Neutrophil (primary cell): Measurements from ENCODE around the gene SLC4A4.

ENCODE experiments used
- H3K27ac ChIP-seq: fragments of 200-600 bp; sonication (generic); 2 replicates; pipeline ENCODE4 v1.5.1; 2016; ENCODE audit warnings: mild to moderate bottlenecking, moderate library complexity
- H3K27me3 ChIP-seq: fragments of 200-600 bp; sonication (generic); 2 replicates; pipeline ENCODE4 v1.6.0; 2016; ENCODE audit warnings: mild to moderate bottlenecking
- H3K36me3 ChIP-seq: fragments of 200-600 bp; sonication (generic); 2 replicates; pipeline ENCODE4 v1.5.1; 2017
- H3K4me1 ChIP-seq, 2 experiments: fragments of 200-600 bp in 1 of 2; sonication (generic) in 1 of 2; 1 replicate in 1 of 2; 2 replicates in 1 of 2; pipeline versions ENCODE4 v1.5.1 to v1.6.1; 2013 to 2016; ENCODE audit warnings: low read depth in 1 of 2, low read length in 1 of 2, mild to moderate bottlenecking in 1 of 2, moderate library complexity in 1 of 2; ENCODE audit not compliant: control insufficient read depth in 1 of 2, insufficient read depth in 1 of 2
- H3K4me3 ChIP-seq, 2 experiments: fragments of 200-600 bp in 1 of 2; sonication (generic) in 1 of 2; 1 replicate in 1 of 2; 2 replicates in 1 of 2; pipeline ENCODE4 v1.5.1; 2013 to 2016; ENCODE audit warnings: low read depth in 1 of 2, low read length in 1 of 2, mild to moderate bottlenecking in 1 of 2, moderate library complexity in 1 of 2
- H3K9me3 ChIP-seq: fragments of 200-600 bp; sonication (generic); 2 replicates; pipeline ENCODE4 v1.5.1; 2016
- CTCF ChIP-seq: fragments of 200-600 bp; sonication (generic); IDR thresholded peaks from 2 replicates; pipeline ENCODE4 v1.5.1; 2016; ENCODE audit warnings: antibody characterized with exemption

Gene SLC4A4

GRCh38 chr4:71533121-71533520, 194.3 kb downstream of the SLC4A4 start:
- H3K4me3 ChIP-seq: no peak overlapping the region
- no peak overlapping the region for H3K27ac ChIP-seq
- TF ChIP-seq CTCF: no peak
- no peaks in the 10 kb centered on the region for H3K36me3 ChIP-seq
- no peaks in the 10 kb centered on the region for H3K9me3 ChIP-seq
- H3K27me3 ChIP-seq: no peaks in the 10 kb centered on the region
- no peaks in the 10 kb centered on the region for H3K4me1 ChIP-seq

- Histone ChIP-seq H3K9me3 (no peaks in the 10 kb centered on the region), H3K4me3 (no peak overlapping the region), H3K4me1 (no peaks in the 10 kb centered on the region), H3K36me3 (no peaks in the 10 kb centered on the region), H3K27me3 (no peaks in the 10 kb centered on the region), H3K27ac (no peak overlapping the region)
- no peak for TF ChIP-seq CTCF
Measured at GRCh38 chr4:71537551-71538065, 198.8 kb downstream of the SLC4A4 start.

- Histone ChIP-seq H3K36me3 (no peaks in the 10 kb centered on the region), H3K27ac (no peak overlapping the region), H3K4me1 (no peaks in the 10 kb centered on the region), H3K4me3 (no peak overlapping the region), H3K27me3 (no peaks in the 10 kb centered on the region), H3K9me3 (no peaks in the 10 kb centered on the region)
- no peak for TF ChIP-seq CTCF
Measured at GRCh38 chr4:71538528-71538927, 199.7 kb downstream of the SLC4A4 start.

- TF ChIP-seq CTCF: no peak
- Histone ChIP-seq H3K4me3 (no peak overlapping the region), H3K9me3 (no peaks in the 10 kb centered on the region), H3K4me1 (no peaks in the 10 kb centered on the region), H3K27ac (no peak overlapping the region), H3K36me3 (no peaks in the 10 kb centered on the region), H3K27me3 (no peaks in the 10 kb centered on the region)
Measured at GRCh38 chr4:71540749-71541269, 202.0 kb downstream of the SLC4A4 start.

- Histone ChIP-seq H3K4me3 (no peak overlapping the region), H3K4me1 (no peaks in the 10 kb centered on the region), H3K27me3 (no peaks in the 10 kb centered on the region), H3K9me3 (no peaks in the 10 kb centered on the region), H3K36me3 (no peaks in the 10 kb centered on the region), H3K27ac (no peak overlapping the region)
- no peak for TF ChIP-seq CTCF
Measured at GRCh38 chr4:71541541-71541940, 202.7 kb downstream of the SLC4A4 start.

GRCh38 chr4:71545168-71545567, 206.3 kb downstream of the SLC4A4 start:
- Histone ChIP-seq H3K27ac (no peak overlapping the region), H3K4me1 (no peaks in the 10 kb centered on the region), H3K9me3 (no peaks in the 10 kb centered on the region), H3K4me3 (no peak overlapping the region), H3K36me3 (no peaks in the 10 kb centered on the region), H3K27me3 (no peaks in the 10 kb centered on the region)
- no peak for TF ChIP-seq CTCF
